ENCODE results near the gene CDK2AP2. TPM values are rescaled to one million over a fixed set of nuclear protein-coding genes. Genes with fewer than 3 reads are reported as not detected.

Gene CDK2AP2
- polyA plus RNA-seq, 1 experiment: 11.7 TPM

DNA sequence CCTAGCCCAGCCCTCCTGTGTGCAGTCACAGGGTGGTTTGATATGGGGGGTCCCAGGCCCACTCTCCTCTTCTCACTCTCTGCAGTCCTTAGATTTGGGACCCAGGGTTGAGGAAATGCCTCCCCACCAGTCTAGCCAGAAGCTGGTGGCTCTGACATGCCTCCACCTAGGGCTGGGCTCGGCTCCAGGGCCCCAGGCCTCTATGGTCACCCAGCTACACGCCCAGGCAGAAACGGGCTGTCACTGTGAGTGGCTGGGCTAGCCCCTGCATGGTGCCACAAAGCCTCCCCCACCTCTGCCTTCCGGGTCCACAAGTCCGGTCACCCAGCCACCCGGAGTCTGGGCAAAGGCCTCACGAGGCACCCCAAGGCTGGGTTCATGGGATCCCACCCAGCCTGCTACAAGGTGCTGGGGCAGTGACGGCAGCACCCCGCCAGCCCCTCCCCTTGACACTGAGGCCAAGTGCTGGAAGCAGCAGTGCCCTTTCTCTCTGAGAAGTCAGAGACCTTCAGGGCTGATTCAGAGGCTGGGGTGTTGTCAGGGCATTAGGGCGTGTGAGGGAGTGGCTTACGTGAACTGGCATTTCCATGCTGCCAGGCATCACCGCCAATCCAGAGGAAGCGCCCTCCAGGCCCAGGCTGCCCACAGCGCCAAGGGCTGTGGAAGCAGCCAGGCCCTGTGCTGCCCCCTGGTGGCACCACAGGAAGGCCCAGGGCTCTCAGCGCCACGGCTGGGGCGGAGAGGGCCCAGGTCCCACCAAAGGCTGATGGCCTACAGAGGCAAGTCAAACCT lies 2.2 kb downstream of the CDK2AP2 start:
- POLR2A ChIA-PET: no interaction called here

DNA sequence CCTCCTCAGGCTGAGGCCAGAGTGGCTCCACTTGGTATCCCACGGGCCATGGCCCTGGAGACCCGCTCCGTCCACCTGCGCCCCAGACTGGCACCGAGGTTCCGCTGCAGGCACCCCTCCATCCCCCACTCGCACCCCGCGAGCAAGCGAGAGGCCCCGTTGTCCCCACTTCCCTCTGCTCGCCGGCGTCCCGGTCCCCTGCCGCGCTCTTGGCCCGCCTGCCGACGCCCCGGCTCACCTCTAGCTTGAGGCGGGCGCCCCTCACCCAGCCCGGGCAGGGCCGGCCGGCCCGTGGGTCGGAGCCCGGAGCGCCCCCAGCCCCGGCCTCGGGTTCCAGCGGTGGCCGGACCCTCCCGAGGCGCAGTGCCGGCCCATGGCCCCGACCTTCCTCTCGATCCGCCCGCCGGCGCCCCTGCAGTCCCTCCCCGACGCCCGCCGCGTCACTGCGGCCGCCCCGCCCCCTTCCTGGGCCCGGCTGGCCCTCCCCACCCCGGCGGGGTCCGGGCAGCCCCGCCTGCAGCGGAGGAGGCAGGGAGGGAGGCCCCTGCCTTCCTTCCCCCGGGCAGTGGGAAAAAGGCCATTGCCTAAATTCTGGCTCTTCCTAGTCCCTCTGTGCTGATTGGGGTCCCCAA lies 2.9 kb downstream of the CDK2AP2 start, which contains the start of gene PITPNM1:
TSS of gene PITPNM1 (minus strand) at position 414 of the 632 bp plus-strand sequence. CDS start 1,183 bp downstream, outside the sequence.
- TF ChIP-seq, protein P1, sequence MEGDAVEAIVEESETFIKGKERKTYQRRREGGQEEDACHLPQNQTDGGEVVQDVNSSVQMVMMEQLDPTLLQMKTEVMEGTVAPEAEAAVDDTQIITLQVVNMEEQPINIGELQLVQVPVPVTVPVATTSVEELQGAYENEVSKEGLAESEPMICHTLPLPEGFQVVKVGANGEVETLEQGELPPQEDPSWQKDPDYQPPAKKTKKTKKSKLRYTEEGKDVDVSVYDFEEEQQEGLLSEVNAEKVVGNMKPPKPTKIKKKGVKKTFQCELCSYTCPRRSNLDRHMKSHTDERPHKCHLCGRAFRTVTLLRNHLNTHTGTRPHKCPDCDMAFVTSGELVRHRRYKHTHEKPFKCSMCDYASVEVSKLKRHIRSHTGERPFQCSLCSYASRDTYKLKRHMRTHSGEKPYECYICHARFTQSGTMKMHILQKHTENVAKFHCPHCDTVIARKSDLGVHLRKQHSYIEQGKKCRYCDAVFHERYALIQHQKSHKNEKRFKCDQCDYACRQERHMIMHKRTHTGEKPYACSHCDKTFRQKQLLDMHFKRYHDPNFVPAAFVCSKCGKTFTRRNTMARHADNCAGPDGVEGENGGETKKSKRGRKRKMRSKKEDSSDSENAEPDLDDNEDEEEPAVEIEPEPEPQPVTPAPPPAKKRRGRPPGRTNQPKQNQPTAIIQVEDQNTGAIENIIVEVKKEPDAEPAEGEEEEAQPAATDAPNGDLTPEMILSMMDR (IDR thresholded peaks at IDR 0.05; ENCODE audit: low read depth, low read length): no peak
- H3K9me3 ChIP-seq (ENCODE audit: control insufficient read depth, insufficient read depth, low read length): no peaks in the 10 kb centered on the region; the same call in 1 of the 2 replicates
- POLR2A ChIA-PET: no interaction called here

More for the DNA sequence above, 2.2 kb downstream of the CDK2AP2 start:
- DNase-seq (ENCODE audit: low read depth, low spot score): peak; percentile 48
- CTCF ChIA-PET: interaction anchor here (0.9 kb wide), 1 partner anchor 160 kb away, joined by 3 read pairs; no protein-coding TSS in a partner anchor
- H3K4me3 ChIP-seq (ENCODE audit: low read depth, low read length): peak overlapping the region; percentile 17
- TF ChIP-seq, protein P1 (IDR thresholded peaks at IDR 0.05; ENCODE audit: low read depth, low read length): peak; percentile 97
- H3K27ac ChIP-seq (ENCODE audit: low read depth, low read length): peak overlapping the region; percentile 70
- H3K9me3 ChIP-seq (ENCODE audit: control insufficient read depth, insufficient read depth, low read length): no peaks in the 10 kb centered on the region; the same call in 1 of the 2 replicates
- H3K27me3 ChIP-seq (ENCODE audit: control insufficient read depth, insufficient read depth, low read length): no peaks in the 10 kb centered on the region

DNA sequence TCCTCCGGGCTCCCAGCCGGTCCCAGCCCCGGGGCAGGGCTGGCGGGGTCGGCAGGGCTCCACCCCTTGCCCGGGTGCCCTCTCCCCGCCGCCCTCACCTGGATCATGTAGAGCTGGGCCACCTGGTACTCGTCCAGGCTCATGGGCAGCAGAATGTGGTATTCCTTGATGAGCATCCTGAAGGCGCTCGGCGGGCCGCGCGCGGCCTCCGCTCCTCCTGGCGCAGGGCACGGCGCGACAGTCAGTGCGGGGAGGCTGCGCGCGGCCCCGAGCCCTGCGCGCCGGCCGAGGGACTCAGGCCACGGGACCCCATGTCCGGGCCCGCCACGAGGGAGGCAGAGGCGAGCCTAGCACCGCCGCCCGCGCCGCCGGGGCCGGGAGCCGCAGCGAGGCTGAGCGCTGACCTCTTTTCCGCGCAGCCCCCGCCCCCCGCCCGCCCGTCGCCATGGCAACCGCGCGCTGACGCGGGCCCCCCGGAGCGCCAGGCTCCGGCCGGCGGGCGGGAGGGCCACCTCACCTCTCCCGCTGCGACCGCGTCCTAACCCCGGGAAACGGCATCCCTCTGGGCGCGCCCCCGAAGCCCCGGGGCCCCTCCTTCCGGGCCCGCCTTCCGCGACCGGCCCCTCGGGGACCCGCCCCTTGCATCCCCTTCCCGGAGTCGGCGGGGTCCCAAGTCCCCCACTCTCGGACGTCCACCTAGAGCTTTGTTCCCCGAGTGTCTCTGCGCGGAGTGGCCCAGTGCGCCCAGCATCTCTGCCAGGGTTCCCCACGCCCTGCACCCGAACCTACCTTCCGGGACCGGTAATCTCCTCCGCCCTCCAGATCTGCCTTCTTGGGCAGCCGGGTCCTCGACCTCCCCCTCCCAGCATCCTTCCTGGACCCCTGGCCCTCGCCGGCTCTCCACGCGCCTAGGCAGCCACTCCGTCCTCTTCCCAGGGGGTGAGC lies 3.7 kb downstream of the CDK2AP2 start:
- TF ChIP-seq, protein P1 (IDR thresholded peaks at IDR 0.05; ENCODE audit: low read depth, low read length): no peak
- Histone ChIP-seq H3K9me3 (ENCODE audit: control insufficient read depth, insufficient read depth, low read length) (no peaks in the 10 kb centered on the region; the same call in 1 of the 2 replicates), H3K4me3 (ENCODE audit: low read depth, low read length) (peak overlapping the region; percentile 72), H3K27me3 (ENCODE audit: control insufficient read depth, insufficient read depth, low read length) (no peaks in the 10 kb centered on the region), H3K27ac (ENCODE audit: low read depth, low read length) (peak overlapping the region; percentile 39)
- CTCF ChIA-PET: no interaction called here
- POLR2A ChIA-PET: no interaction called here
- no peak for DNase-seq (ENCODE audit: low read depth, low spot score)

More for the DNA sequence above, 2.9 kb downstream of the CDK2AP2 start, which contains the start of gene PITPNM1:
- Histone ChIP-seq H3K4me3 (ENCODE audit: low read depth, low read length) (peak within 1 kb of the TSS; percentile 72), H3K27me3 (ENCODE audit: control insufficient read depth, insufficient read depth, low read length) (no peaks in the 10 kb centered on the region), H3K27ac (ENCODE audit: low read depth, low read length) (peak within 1 kb of the TSS; percentile 70)
- CTCF ChIA-PET: interaction anchor here (0.9 kb wide), 1 partner anchor 159 kb away, joined by 3 read pairs; no protein-coding TSS in a partner anchor
- no peak for DNase-seq (ENCODE audit: low read depth, low spot score)

DNA sequence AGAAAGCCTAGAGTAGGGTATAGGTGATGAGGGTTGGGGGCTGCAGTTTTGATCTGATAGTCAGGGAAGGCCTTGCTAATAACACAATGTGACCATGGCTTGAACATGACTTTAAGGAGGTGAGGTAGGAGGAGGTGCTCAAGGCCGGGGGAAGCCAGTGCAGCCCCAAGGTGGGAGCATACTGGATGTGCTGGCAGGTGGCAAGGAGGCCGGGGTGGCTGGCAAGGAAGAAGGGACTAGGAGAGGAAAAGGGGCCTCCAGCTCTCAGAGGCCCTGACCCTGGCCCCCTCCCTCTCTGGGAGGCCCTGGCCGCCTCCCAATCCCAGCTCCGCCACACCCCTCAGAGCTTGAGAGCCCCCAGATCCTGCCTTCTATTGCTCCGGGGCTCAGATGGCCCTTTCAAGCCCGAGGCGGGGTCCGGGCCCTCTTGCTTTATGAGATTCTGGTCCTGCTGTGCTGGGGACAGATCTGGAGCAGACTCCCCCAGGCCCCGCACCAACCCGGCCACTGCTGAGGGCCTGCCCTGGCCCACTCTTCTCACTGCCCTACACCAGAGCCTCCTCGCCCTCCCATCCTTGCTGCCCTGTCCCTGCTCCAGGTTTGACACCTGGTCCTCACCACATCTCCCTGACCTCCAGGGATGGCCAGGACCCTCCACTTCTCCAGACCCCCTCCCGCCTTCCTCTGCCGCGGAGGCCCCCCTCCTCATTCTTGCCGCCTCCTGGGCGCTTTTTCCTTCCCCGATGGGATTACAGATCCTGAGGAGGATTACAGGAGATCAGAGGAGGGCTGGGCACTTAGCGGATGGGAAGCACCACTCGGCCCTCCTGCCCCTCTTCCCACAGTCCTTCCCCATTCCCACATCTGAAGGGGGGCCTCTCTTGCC lies 4.6 kb downstream of the CDK2AP2 start:
- no peak for DNase-seq (ENCODE audit: low read depth, low spot score)
- POLR2A ChIA-PET: no interaction called here

More for the DNA sequence above, 4.6 kb downstream of the CDK2AP2 start:
- CTCF ChIA-PET: no interaction called here
- H3K4me3 ChIP-seq (ENCODE audit: low read depth, low read length): peak overlapping the region; percentile 72
- H3K27me3 ChIP-seq (ENCODE audit: control insufficient read depth, insufficient read depth, low read length): no peaks in the 10 kb centered on the region
- no peaks in the 10 kb centered on the region; the same call in 1 of the 2 replicates for H3K9me3 ChIP-seq (ENCODE audit: control insufficient read depth, insufficient read depth, low read length)
- no peak overlapping the region for H3K27ac ChIP-seq (ENCODE audit: low read depth, low read length)
- TF ChIP-seq, protein P1 (IDR thresholded peaks at IDR 0.05; ENCODE audit: low read depth, low read length): no peak
